ENCODE results near the gene SCNN1B.
A peak's percentile ranks its signal among the peaks of the same experiment; 100 is the strongest.

SCNN1B gene

DNA sequence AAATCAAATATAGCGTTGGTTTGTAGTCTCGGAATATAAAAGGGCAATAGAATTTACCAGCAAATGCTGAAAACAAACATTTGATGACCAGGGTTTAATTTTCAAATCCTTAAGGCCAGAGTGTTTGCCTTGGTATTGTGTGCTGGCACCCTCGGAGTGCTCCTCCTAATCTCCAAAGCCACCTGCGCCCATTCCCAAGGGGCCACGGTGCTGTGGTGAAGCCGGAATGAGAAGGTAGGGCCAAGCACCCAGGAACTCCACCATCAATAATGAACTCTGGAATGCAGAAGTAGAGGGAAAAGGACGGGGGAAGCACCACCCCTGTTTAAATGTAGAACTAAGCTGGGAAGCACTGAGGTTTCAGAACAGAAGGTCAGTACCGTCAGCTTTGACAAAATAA is 99.0 kb downstream of the SCNN1B start:
- H3K9me3 ChIP-seq (ENCODE audit: control insufficient read depth, low read length): no peaks in the 10 kb centered on the region
- peaks cover 4% of the 10 kb centered on the region for H3K79me2 ChIP-seq
- H3K9ac ChIP-seq: no peak overlapping the region
- H3K27ac ChIP-seq: no peak overlapping the region
- no peak overlapping the region for H3K4me3 ChIP-seq (ENCODE audit: low read depth, low read length)
- no peak overlapping the region for H2AFZ ChIP-seq
- no peak overlapping the region for H3K4me2 ChIP-seq (ENCODE audit: low read length)
- no peaks in the 10 kb centered on the region for H3K36me3 ChIP-seq (ENCODE audit: control insufficient read depth, insufficient read depth, low read length)
- TF ChIP-seq, protein P1, sequence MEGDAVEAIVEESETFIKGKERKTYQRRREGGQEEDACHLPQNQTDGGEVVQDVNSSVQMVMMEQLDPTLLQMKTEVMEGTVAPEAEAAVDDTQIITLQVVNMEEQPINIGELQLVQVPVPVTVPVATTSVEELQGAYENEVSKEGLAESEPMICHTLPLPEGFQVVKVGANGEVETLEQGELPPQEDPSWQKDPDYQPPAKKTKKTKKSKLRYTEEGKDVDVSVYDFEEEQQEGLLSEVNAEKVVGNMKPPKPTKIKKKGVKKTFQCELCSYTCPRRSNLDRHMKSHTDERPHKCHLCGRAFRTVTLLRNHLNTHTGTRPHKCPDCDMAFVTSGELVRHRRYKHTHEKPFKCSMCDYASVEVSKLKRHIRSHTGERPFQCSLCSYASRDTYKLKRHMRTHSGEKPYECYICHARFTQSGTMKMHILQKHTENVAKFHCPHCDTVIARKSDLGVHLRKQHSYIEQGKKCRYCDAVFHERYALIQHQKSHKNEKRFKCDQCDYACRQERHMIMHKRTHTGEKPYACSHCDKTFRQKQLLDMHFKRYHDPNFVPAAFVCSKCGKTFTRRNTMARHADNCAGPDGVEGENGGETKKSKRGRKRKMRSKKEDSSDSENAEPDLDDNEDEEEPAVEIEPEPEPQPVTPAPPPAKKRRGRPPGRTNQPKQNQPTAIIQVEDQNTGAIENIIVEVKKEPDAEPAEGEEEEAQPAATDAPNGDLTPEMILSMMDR (IDR thresholded peaks at IDR 0.05): no peak
- no peaks in the 10 kb centered on the region for H3K27me3 ChIP-seq (ENCODE audit: control insufficient read depth, insufficient read depth, low read length)
- peaks cover 9% of the 10 kb centered on the region for H3K4me1 ChIP-seq

DNA sequence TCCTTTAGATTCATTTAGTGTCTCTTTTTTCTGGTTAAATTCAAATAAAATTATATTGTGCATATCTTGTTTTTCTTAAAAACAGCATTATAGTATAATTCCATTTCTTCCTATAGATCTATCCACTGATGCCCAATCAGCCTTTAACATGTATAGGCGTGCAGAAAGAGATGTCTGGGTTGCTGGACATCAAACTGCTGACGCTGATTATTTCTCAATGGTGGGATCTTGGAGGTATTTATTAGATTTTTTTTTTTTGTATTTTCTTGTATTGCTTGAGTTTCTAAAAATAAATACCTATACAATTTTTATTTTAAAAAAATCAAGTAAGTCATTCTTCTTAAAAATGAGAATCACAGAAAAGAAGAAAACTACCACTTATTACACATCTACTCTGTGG is 100.0 kb downstream of the SCNN1B start:
- H3K4me2 ChIP-seq (ENCODE audit: low read length): no peak overlapping the region
- no peak overlapping the region for H2AFZ ChIP-seq
- no peaks in the 10 kb centered on the region for H3K9me3 ChIP-seq (ENCODE audit: control insufficient read depth, low read length)
- no peak overlapping the region for H3K4me3 ChIP-seq (ENCODE audit: low read depth, low read length)
- H3K79me2 ChIP-seq: peaks cover 4% of the 10 kb centered on the region
- H3K36me3 ChIP-seq (ENCODE audit: control insufficient read depth, insufficient read depth, low read length): no peaks in the 10 kb centered on the region
- H3K27ac ChIP-seq: no peak overlapping the region
- peaks cover 17% of the 10 kb centered on the region for H3K4me1 ChIP-seq
- no peaks in the 10 kb centered on the region for H3K27me3 ChIP-seq (ENCODE audit: control insufficient read depth, insufficient read depth, low read length)
- no peak overlapping the region for H3K9ac ChIP-seq
- TF ChIP-seq, protein P1 (IDR thresholded peaks at IDR 0.05): no peak

DNA sequence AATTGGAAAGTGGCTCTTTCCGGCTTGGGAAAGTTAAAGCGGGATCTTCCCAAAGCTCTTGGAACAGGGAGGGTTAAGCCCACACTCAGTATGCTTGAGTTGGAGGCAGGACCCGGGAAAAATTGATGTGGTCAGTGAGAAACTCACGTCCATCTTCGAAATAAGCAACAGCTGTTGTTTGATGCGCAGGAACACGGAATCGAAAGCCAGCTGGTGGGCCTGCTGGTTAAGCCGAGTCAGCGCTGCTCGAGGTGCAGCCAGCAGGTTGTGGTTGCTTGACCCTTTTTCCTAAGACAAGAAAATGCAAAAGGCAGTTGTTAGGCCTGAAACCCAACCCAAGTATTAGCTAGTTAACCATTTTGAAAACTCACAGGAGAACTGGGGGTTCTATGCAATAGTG is 101.4 kb downstream of the SCNN1B start:
- Histone ChIP-seq H3K4me3 (ENCODE audit: low read depth, low read length) (no peak overlapping the region), H3K9me3 (ENCODE audit: control insufficient read depth, low read length) (no peaks in the 10 kb centered on the region), H3K79me2 (peaks cover 4% of the 10 kb centered on the region), H3K4me1 (peaks cover 23% of the 10 kb centered on the region), H2AFZ (no peak overlapping the region), H3K27ac (no peak overlapping the region), H3K36me3 (ENCODE audit: control insufficient read depth, insufficient read depth, low read length) (no peaks in the 10 kb centered on the region), H3K9ac (no peak overlapping the region), H3K27me3 (ENCODE audit: control insufficient read depth, insufficient read depth, low read length) (no peaks in the 10 kb centered on the region), H3K4me2 (ENCODE audit: low read length) (no peak overlapping the region)
- TF ChIP-seq, protein P1 (IDR thresholded peaks at IDR 0.05): no peak

DNA sequence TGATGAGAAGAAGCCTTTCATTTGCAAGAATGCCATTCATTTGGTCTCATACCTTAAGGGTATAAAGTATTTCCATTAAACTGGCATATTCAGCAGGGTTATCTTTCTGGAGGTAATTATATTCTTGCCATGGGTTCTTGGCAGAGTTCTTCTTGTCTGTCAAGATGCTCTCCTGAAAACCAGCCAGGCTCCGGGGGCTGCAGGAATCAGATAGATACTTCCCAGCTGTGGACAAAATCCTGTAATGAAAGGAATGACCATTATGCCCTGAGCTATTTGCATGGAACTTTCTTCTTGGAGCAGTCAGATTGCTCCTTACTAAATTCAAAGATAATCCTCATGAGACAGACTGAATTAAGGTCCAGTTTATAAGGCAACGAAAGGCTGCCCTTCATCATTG is 103.9 kb downstream of the SCNN1B start:
- H3K27me3 ChIP-seq (ENCODE audit: control insufficient read depth, insufficient read depth, low read length): no peaks in the 10 kb centered on the region
- no peaks in the 10 kb centered on the region for H3K9me3 ChIP-seq (ENCODE audit: control insufficient read depth, low read length)
- H3K79me2 ChIP-seq: no peaks in the 10 kb centered on the region
- no peaks in the 10 kb centered on the region for H3K36me3 ChIP-seq (ENCODE audit: control insufficient read depth, insufficient read depth, low read length)
- no peak overlapping the region for H3K4me2 ChIP-seq (ENCODE audit: low read length)
- peaks cover 23% of the 10 kb centered on the region for H3K4me1 ChIP-seq
- H3K4me3 ChIP-seq (ENCODE audit: low read depth, low read length): no peak overlapping the region
- no peak overlapping the region for H3K9ac ChIP-seq
- TF ChIP-seq, protein P1 (IDR thresholded peaks at IDR 0.05): no peak
- H3K27ac ChIP-seq: no peak overlapping the region
- H2AFZ ChIP-seq: no peak overlapping the region

DNA sequence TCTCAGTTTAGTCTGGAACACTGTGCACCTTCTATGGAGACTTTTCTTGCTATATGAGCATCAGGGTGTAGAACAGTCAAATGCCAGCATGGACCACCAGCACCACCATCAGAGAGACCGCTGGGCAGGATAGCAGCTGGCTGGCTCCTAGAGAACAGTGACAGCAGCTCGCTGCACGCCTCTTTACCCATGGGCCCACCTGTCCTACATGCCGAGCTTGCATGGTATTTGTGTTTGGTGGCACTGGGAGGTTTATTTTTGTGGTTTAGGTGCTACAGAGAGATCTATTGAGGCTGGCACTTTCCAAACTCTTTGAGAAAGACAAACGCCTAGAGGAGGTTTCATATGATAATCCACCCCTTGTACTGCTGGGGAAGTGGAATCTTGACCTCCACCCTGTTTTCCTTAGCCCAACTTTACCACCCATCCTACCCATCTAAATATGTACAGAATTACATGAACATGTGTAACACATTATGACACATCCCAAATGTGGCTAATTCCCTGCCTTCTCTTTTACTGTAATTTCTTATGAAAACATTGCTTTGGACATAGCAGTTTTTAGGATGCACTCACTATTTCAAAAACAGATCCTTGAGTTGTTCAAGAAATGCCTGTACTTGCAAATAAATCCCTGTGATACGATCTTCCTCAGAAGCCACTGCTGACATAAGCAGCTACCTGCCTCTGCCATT is 104.6 kb downstream of the SCNN1B start:
- TF ChIP-seq, protein P1 (IDR thresholded peaks at IDR 0.05): no peak
- Histone ChIP-seq H2AFZ (no peak overlapping the region), H3K4me1 (peaks cover 23% of the 10 kb centered on the region), H3K36me3 (ENCODE audit: control insufficient read depth, insufficient read depth, low read length) (no peaks in the 10 kb centered on the region), H3K9me3 (ENCODE audit: control insufficient read depth, low read length) (no peaks in the 10 kb centered on the region), H3K4me3 (ENCODE audit: low read depth, low read length) (no peak overlapping the region), H3K27ac (peak overlapping the region; percentile 72), H3K27me3 (ENCODE audit: control insufficient read depth, insufficient read depth, low read length) (no peaks in the 10 kb centered on the region), H3K4me2 (ENCODE audit: low read length) (peak overlapping the region; percentile 35), H3K9ac (no peak overlapping the region), H3K79me2 (no peaks in the 10 kb centered on the region)
